Ishikawa (cell line): ENCODE results near the gene SPOUT1.

ENCODE experiments used
- CEBPB ChIP-seq: IDR thresholded peaks from 2 replicates; pipeline ENCODE4 v1.6.1; 2012
- CREB1 ChIP-seq: IDR thresholded peaks from 2 replicates; pipeline ENCODE4 v1.6.1; 2012; ENCODE audit warnings: low read depth
- EP300 ChIP-seq: IDR thresholded peaks from 2 replicates; pipeline ENCODE4 v1.6.1; 2012; ENCODE audit warnings: borderline replicate concordance
- FOXM1 ChIP-seq: IDR thresholded peaks from 2 replicates; pipeline ENCODE4 v1.6.1; 2012; ENCODE audit warnings: low read depth, borderline replicate concordance
- NFIC ChIP-seq: IDR thresholded peaks from 2 replicates; pipeline ENCODE4 v1.6.1; 2012
- RAD21 ChIP-seq: IDR thresholded peaks from 2 replicates; pipeline ENCODE4 v1.6.1; 2012; ENCODE audit warnings: low read depth
- TAF1 ChIP-seq: IDR thresholded peaks from 2 replicates; pipeline ENCODE4 v1.6.1; 2012; ENCODE audit warnings: low read depth, mild to moderate bottlenecking
- TCF12 ChIP-seq: IDR thresholded peaks from 2 replicates; pipeline ENCODE4 v1.6.1; 2012; ENCODE audit warnings: low read depth
- TEAD4 ChIP-seq: IDR thresholded peaks from 2 replicates; pipeline ENCODE4 v1.6.1; 2012
- YY1 ChIP-seq: IDR thresholded peaks from 2 replicates; pipeline ENCODE4 v1.6.1; 2012; ENCODE audit warnings: low read depth
- TF ChIP-seq, protein P1 (sequence below): IDR thresholded peaks from 2 replicates; pipeline ENCODE4 v1.6.1; 2012
- TF ChIP-seq, protein P2 (sequence below): IDR thresholded peaks from 2 replicates; pipeline ENCODE4 v1.6.1; 2012
- TF ChIP-seq, protein P3 (sequence below): IDR thresholded peaks from 2 replicates; pipeline ENCODE4 v1.6.1; 2012; ENCODE audit warnings: low read depth, mild to moderate bottlenecking

DNA sequence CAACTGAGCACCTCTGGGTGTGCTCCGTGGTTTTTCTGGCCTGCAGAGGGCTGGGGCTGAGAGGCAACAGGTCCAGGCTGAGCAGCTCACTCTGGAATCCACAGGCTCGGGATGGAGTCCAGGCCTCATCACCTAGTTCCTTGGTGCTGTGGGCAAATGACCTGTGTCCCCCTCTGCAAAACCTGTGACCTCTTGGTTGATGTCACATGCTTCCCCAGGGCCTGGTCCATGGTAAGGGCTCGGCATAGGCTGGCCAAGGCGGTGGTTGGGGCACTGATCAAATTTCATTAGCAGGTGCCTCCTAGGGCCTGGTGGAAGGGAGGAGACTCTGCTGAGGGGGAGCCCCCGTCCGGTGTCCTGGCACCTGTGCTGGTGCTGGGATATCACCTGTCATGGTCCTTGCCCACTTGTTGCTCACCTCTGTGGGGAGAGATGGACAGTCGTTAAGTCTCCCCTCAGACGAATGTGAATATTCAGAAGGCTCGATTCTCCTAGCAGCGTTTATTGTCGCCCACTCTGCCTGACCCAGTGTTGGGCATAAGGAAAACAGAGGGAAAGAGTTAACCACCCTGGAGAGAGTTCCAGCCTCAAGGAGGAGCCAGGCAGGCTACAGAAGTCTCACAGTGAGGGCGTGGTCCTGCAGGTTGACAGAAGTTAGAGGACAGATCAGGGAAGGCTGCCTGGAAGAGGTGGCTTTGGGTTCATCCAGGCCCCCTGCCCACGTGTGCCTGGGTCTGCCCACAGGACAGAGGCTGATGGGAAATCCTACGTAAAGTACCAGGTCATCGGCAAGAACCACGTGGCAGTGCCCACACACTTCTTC is 7.8 kb downstream of the SPOUT1 start:
- TF ChIP-seq FOXM1 (no peak), NFIC (no peak), TEAD4 (no peak), RAD21 (no peak), EP300 (no peak), TCF12 (no peak), TAF1 (no peak), YY1 (no peak), CEBPB (no peak), CREB1 (no peak)
- TF ChIP-seq, protein P1, sequence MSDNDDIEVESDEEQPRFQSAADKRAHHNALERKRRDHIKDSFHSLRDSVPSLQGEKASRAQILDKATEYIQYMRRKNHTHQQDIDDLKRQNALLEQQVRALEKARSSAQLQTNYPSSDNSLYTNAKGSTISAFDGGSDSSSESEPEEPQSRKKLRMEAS = no peak
- TF ChIP-seq, protein P2, sequence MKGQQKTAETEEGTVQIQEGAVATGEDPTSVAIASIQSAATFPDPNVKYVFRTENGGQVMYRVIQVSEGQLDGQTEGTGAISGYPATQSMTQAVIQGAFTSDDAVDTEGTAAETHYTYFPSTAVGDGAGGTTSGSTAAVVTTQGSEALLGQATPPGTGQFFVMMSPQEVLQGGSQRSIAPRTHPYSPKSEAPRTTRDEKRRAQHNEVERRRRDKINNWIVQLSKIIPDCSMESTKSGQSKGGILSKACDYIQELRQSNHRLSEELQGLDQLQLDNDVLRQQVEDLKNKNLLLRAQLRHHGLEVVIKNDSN = no peak
- TF ChIP-seq, protein P3, sequence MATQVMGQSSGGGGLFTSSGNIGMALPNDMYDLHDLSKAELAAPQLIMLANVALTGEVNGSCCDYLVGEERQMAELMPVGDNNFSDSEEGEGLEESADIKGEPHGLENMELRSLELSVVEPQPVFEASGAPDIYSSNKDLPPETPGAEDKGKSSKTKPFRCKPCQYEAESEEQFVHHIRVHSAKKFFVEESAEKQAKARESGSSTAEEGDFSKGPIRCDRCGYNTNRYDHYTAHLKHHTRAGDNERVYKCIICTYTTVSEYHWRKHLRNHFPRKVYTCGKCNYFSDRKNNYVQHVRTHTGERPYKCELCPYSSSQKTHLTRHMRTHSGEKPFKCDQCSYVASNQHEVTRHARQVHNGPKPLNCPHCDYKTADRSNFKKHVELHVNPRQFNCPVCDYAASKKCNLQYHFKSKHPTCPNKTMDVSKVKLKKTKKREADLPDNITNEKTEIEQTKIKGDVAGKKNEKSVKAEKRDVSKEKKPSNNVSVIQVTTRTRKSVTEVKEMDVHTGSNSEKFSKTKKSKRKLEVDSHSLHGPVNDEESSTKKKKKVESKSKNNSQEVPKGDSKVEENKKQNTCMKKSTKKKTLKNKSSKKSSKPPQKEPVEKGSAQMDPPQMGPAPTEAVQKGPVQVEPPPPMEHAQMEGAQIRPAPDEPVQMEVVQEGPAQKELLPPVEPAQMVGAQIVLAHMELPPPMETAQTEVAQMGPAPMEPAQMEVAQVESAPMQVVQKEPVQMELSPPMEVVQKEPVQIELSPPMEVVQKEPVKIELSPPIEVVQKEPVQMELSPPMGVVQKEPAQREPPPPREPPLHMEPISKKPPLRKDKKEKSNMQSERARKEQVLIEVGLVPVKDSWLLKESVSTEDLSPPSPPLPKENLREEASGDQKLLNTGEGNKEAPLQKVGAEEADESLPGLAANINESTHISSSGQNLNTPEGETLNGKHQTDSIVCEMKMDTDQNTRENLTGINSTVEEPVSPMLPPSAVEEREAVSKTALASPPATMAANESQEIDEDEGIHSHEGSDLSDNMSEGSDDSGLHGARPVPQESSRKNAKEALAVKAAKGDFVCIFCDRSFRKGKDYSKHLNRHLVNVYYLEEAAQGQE = no peak
